Measurements from ENCODE around the gene KPNA5. TPM values are rescaled to one million over a fixed set of nuclear protein-coding genes. Genes with fewer than 3 reads are reported as not detected.
"Not testable (repeated sequence)": the region's sequence is repeated elsewhere in the genome, so short reads cannot be mapped to it uniquely, and the experiment has no call there.

Gene KPNA5
- total RNA-seq, 1 donor from 2014 or later, result 21.9 TPM

- H3K4me3 Mint-ChIP-seq (ENCODE audit: unreplicated experiment), result no peak overlapping the region
- H3K27me3 Mint-ChIP-seq (ENCODE audit: unreplicated experiment), result peaks cover 5% of the 10 kb centered on the region
Observed at GRCh38 chr6:116685437-116685993, 4.5 kb downstream of the KPNA5 start.

GRCh38 chr6:116686475-116687101, 5.6 kb downstream of the KPNA5 start:
- H3K4me3 Mint-ChIP-seq (ENCODE audit: unreplicated experiment); H3K9me3 Mint-ChIP-seq (ENCODE audit: unreplicated experiment); H3K27me3 Mint-ChIP-seq (ENCODE audit: unreplicated experiment); DNase-seq; H3K36me3 Mint-ChIP-seq (ENCODE audit: unreplicated experiment): not testable (repeated sequence)
- H3K27ac Mint-ChIP-seq (ENCODE audit: unreplicated experiment), result peak overlapping the region; percentile 62
- H3K4me1 Mint-ChIP-seq (ENCODE audit: low read depth, unreplicated experiment), result peaks cover 18% of the 10 kb centered on the region

More at GRCh38 chr6:116685437-116685993, 4.5 kb downstream of the KPNA5 start:
- peaks cover 18% of the 10 kb centered on the region for H3K4me1 Mint-ChIP-seq (ENCODE audit: low read depth, unreplicated experiment)
- no peak for DNase-seq
- H3K36me3 Mint-ChIP-seq (ENCODE audit: unreplicated experiment), result no peaks in the 10 kb centered on the region
- H3K9me3 Mint-ChIP-seq (ENCODE audit: unreplicated experiment), result peaks cover 9% of the 10 kb centered on the region
- TF ChIP-seq, protein P1, sequence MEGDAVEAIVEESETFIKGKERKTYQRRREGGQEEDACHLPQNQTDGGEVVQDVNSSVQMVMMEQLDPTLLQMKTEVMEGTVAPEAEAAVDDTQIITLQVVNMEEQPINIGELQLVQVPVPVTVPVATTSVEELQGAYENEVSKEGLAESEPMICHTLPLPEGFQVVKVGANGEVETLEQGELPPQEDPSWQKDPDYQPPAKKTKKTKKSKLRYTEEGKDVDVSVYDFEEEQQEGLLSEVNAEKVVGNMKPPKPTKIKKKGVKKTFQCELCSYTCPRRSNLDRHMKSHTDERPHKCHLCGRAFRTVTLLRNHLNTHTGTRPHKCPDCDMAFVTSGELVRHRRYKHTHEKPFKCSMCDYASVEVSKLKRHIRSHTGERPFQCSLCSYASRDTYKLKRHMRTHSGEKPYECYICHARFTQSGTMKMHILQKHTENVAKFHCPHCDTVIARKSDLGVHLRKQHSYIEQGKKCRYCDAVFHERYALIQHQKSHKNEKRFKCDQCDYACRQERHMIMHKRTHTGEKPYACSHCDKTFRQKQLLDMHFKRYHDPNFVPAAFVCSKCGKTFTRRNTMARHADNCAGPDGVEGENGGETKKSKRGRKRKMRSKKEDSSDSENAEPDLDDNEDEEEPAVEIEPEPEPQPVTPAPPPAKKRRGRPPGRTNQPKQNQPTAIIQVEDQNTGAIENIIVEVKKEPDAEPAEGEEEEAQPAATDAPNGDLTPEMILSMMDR (IDR thresholded peaks at IDR 0.05; ENCODE audit: partially characterized antibody, unreplicated experiment), result no peak
- no peak overlapping the region for H3K27ac Mint-ChIP-seq (ENCODE audit: unreplicated experiment)

DNA sequence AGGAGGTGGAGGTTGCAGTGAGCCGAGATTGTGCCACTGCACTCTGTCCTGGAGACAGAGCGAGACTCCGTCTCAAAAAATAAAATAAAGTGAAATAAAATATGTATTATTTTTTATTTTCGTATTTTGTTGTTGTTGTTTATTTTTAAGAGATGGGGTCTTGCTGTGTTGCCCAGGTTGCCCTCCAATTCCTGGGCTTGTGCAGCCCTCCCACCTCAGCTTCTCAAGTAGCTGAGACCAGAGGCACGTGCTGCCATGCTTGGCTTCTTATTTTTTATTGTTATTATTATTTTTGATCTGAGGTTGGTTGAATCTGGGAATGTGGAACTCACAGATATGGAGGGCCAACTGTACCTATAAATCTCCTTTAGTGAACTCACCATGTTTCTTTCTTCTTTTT, 10.1 kb downstream of the KPNA5 start:
- Mint-ChIP-seq H3K9me3 (ENCODE audit: unreplicated experiment) (peaks cover 2% of the 10 kb centered on the region), H3K27ac (ENCODE audit: unreplicated experiment) (no peak overlapping the region), H3K4me1 (ENCODE audit: low read depth, unreplicated experiment) (peaks cover 14% of the 10 kb centered on the region), H3K27me3 (ENCODE audit: unreplicated experiment) (no peaks in the 10 kb centered on the region), H3K4me3 (ENCODE audit: unreplicated experiment) (no peak overlapping the region), H3K36me3 (ENCODE audit: unreplicated experiment) (no peaks in the 10 kb centered on the region)
- DNase-seq, result no peak
- TF ChIP-seq, protein P1 (IDR thresholded peaks at IDR 0.05; ENCODE audit: partially characterized antibody, unreplicated experiment), result no peak

GRCh38 chr6:116692873-116693272, 11.9 kb downstream of the KPNA5 start:
- not testable (repeated sequence) for H3K27ac Mint-ChIP-seq (ENCODE audit: unreplicated experiment); H3K9me3 Mint-ChIP-seq (ENCODE audit: unreplicated experiment); DNase-seq; H3K4me1 Mint-ChIP-seq (ENCODE audit: low read depth, unreplicated experiment); H3K4me3 Mint-ChIP-seq (ENCODE audit: unreplicated experiment); H3K27me3 Mint-ChIP-seq (ENCODE audit: unreplicated experiment); H3K36me3 Mint-ChIP-seq (ENCODE audit: unreplicated experiment)

DNA sequence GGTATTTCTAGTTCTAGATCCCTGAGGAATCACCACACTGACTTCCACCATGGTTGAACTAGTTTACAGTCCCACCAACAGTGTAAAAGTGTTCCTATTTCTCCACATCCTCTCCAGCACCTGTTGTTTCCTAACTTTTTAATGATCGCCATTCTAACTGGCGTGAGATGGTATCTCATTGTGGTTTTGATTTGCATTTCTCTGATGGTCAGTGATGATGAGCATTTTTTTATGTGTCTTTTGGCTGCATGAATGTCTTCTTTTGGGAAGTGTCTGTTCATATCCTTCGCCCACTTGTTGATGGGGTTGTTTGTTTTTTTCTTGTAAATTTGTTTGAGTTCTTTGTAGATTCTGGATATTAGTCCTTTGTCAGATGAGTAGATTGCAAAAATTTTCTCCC, 12.3 kb downstream of the KPNA5 start:
- not testable (repeated sequence) for DNase-seq; H3K4me1 Mint-ChIP-seq (ENCODE audit: low read depth, unreplicated experiment); H3K4me3 Mint-ChIP-seq (ENCODE audit: unreplicated experiment); H3K27me3 Mint-ChIP-seq (ENCODE audit: unreplicated experiment); H3K9me3 Mint-ChIP-seq (ENCODE audit: unreplicated experiment); H3K36me3 Mint-ChIP-seq (ENCODE audit: unreplicated experiment); H3K27ac Mint-ChIP-seq (ENCODE audit: unreplicated experiment)

- Mint-ChIP-seq H3K27ac (ENCODE audit: unreplicated experiment) (no peak overlapping the region), H3K27me3 (ENCODE audit: unreplicated experiment) (no peaks in the 10 kb centered on the region), H3K4me3 (ENCODE audit: unreplicated experiment) (no peak overlapping the region), H3K4me1 (ENCODE audit: low read depth, unreplicated experiment) (no peaks in the 10 kb centered on the region), H3K9me3 (ENCODE audit: unreplicated experiment) (peaks cover 2% of the 10 kb centered on the region), H3K36me3 (ENCODE audit: unreplicated experiment) (no peaks in the 10 kb centered on the region)
- TF ChIP-seq, protein P1 (IDR thresholded peaks at IDR 0.05; ENCODE audit: partially characterized antibody, unreplicated experiment), result no peak
- no peak for DNase-seq
Observed at GRCh38 chr6:116695401-116695800, 14.4 kb downstream of the KPNA5 start.
